ENCODE data around the gene GNA12. TPM values are rescaled to one million over a fixed set of nuclear protein-coding genes. Genes with fewer than 3 reads are reported as not detected.
"Not testable (repeated sequence)": the region's sequence is repeated elsewhere in the genome, so short reads cannot be mapped to it uniquely, and the experiment has no call there.

The GNA12 gene
- total and polyA plus RNA-seq, 12 donors: 8.2 to 65.1 (median 42.9) TPM

GRCh38 chr7:2700141-2700850 lies 143.8 kb downstream of the GNA12 start:
- TF ChIP-seq POLR2A (IDR thresholded peaks at IDR 0.05): no peak
- Histone ChIP-seq H3K36me3 (replicated peaks in 1 of 2) (no peaks in the 10 kb centered on the region), H3K27ac (no peak overlapping the region), H3K4me1 (replicated peaks in 1 of 2) (no peaks in the 10 kb centered on the region), H3K9me3 (replicated peaks in 1 of 3) (no peaks in the 10 kb centered on the region), H3K27me3 (no peaks in the 10 kb centered on the region), H3K4me3 (no peak overlapping the region)
- intact Hi-C loops (cut with DNase I): no loop called here
- 89 to 93% (median 91%) methylated on average over 20 to 40 of the region's 40 CpGs for WGBS, 4 donors
- no peak for DNase-seq

GRCh38 chr7:2699289-2699620 lies 144.9 kb downstream of the GNA12 start:
- no peak for DNase-seq
- intact Hi-C loops (cut with DNase I): no loop called here
- Histone ChIP-seq H3K4me1 (replicated peaks in 1 of 2) (no peaks in the 10 kb centered on the region), H3K36me3 (replicated peaks in 1 of 2) (no peaks in the 10 kb centered on the region), H3K27me3 (no peaks in the 10 kb centered on the region), H3K4me3 (no peak overlapping the region), H3K9me3 (replicated peaks in 1 of 3) (no peaks in the 10 kb centered on the region), H3K27ac (no peak overlapping the region)
- TF ChIP-seq POLR2A (IDR thresholded peaks at IDR 0.05) (no peak), CTCF (IDR thresholded peaks at IDR 0.05) (no peak)
- WGBS, 4 donors: 69 to 74% (median 70%) methylated on average over 10 to 15 of the region's 15 CpGs

DNA sequence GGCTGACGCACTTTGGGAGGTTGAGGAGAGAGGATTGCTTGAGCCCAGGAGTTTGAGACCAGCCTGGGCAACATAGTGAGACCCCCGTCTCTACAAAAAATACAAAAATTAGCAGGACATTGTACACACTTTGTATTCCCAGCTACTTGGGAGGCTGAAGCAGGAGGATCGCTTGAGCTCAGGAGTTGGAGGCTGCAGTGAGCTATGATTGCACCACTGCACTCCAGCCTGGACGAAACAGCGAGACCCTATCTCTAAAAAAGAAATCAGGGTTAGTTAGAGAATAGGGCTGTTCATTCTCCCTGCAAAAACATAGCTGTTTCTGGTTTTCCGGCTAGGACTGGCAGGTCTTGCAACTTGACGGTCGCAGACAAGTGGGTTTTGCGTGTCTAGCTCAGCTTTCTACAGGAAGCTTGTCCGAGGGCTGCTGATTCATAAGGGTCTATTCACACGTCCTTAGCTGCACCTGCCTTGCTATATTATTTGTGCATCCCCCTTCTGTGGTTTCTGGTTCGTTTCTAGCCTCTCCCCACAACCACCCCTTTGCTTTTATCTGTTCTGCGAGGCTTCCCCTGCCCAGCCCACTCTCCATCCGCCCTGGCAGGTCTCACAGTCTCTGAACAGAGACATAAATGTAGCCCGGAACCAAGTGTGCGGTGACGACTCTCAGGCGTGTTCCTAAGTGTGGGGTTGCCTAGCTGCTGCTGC lies 145.4 kb downstream of the GNA12 start:
- no peak for DNase-seq
- no peak overlapping the region for H3K27ac ChIP-seq
- 55 to 70% (median 64%) methylated on average over 18 of the region's 18 CpGs for WGBS, 4 donors
- no peaks in the 10 kb centered on the region for H3K27me3 ChIP-seq
- no peak overlapping the region for H3K4me3 ChIP-seq
- no peak for TF ChIP-seq CTCF (IDR thresholded peaks at IDR 0.05)
- no peak for TF ChIP-seq POLR2A (IDR thresholded peaks at IDR 0.05)
- no peaks in the 10 kb centered on the region for H3K36me3 ChIP-seq (replicated peaks in 1 of 2)
- H3K9me3 ChIP-seq (replicated peaks in 1 of 3): no peaks in the 10 kb centered on the region
- intact Hi-C loops (cut with DNase I): no loop called here
- no peaks in the 10 kb centered on the region for H3K4me1 ChIP-seq (replicated peaks in 1 of 2)

DNA sequence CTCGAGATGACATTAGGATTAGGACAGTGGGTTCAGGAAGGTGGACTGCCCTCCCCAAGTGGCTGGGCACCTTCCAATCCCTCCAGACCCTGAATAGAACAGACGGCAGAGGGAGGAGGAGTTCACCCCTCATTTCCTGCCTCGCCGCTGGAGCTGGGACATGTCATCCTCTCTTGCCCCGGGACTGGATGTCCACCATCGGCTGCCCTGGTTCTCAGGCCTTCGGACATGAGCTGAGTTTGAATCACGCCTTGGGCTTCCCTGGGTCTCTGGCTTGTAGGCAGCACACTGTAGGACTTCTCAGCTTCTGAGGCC lies 150.0 kb downstream of the GNA12 start:
- H3K36me3 ChIP-seq (replicated peaks in 1 of 2); DNase-seq; H3K4me1 ChIP-seq (replicated peaks in 1 of 2); H3K27me3 ChIP-seq; intact Hi-C loops (cut with DNase I); H3K27ac ChIP-seq; H3K4me3 ChIP-seq; H3K9me3 ChIP-seq (replicated peaks in 1 of 3): not testable (repeated sequence)
- 70 to 87% (median 81%) methylated on average over 7 to 8 of the region's 8 CpGs for WGBS, 4 donors

DNA sequence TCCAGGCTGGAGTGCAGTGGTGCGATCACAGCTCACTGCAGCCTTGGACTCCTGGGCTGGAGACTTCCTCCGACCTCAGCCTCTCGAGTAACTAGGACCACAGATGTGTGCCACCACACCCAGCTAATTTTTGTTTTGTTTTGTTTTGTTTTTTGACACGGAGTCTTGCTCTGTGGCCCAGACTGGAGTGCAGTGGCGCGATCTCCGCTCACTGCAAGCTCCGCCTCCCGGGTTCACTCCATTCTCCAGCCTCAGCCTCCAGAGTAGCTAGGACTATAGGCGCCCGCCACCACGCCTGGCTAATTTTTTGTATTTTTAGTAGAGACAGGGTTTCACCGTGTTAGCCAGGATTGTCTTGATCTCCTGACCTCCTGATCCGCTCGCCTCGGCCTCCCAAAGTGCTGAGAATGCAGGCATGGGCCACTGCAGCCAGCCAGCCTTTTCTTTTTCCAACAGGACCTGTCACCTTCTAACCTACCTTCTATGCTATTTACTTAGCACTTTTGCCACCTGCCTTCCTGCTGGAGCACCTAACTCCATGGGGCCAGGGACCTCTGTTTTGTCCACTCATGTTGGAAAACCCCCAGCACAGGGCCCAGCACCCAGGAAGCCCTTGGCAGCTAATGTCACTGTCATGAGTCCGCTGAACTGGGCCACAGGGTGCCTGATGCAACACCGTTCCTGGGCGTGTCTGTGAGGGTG lies 150.5 kb downstream of the GNA12 start:
- H3K36me3 ChIP-seq (replicated peaks in 1 of 2); H3K27me3 ChIP-seq; DNase-seq; H3K4me3 ChIP-seq; H3K27ac ChIP-seq; H3K4me1 ChIP-seq (replicated peaks in 1 of 2); H3K9me3 ChIP-seq (replicated peaks in 1 of 3); intact Hi-C loops (cut with DNase I): not testable (repeated sequence)
- WGBS, 4 donors: 83 to 89% (median 88%) methylated on average over 17 to 19 of the region's 19 CpGs

All from adrenal gland (tissue), 12 donors.